GM18508 (cell line): Measurements from ENCODE around the gene TTPAL.

Experiments used
- ATAC-seq: cut with Tn5 transposase; IDR thresholded peaks from one replicate; pipeline ENCODE4 v1.9.1; 2021; ENCODE audit warnings: moderate number of reproducible peaks; ENCODE audit not compliant: insufficient read depth, unreplicated experiment

Gene TTPAL

DNA sequence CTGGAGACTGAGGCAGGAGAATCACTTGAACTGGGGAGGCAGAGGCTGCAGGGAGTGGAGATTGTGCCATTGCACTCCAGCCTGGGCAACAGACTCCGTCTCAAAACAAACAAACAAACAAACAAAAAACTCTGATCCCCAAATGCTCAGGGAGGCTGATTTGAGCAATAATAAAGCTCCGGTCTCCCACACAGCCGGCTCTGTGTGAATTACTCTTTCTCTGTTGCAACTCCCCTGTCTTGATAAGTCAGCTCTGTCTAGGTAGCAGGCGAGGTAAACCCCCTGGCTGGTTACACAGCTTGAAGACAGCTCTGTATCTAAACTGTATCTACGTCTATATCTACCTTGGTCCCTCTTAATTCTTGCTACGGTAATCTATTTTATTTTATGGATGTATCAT is 52.6 kb downstream of the TTPAL start:
- ATAC-seq, result no peak

GRCh38 chr20:44532259-44532980 is 56.7 kb downstream of the TTPAL start:
- no peak for ATAC-seq

DNA sequence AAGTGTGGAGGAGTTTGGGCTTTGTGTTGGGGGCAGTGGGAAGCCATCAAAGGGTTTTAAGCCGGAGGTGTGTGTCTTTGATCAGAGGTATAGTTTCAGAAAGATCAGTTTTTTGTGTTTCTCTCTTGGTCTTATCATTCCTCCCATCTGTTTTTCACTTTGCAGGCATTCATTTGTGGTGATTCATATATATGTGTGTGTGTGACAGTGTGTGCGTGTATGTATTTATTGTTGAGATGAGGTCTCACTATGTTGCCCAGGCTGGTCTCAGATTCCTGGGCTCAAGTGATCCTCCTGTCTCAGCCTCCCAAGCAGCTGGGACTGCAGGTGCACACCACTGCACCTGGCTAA is 57.3 kb downstream of the TTPAL start:
- no peak for ATAC-seq

- ATAC-seq, result no peak
Measured at GRCh38 chr20:44533928-44534327, 58.3 kb downstream of the TTPAL start.

- no peak for ATAC-seq
Measured at GRCh38 chr20:44536175-44536574, 60.5 kb downstream of the TTPAL start.

DNA sequence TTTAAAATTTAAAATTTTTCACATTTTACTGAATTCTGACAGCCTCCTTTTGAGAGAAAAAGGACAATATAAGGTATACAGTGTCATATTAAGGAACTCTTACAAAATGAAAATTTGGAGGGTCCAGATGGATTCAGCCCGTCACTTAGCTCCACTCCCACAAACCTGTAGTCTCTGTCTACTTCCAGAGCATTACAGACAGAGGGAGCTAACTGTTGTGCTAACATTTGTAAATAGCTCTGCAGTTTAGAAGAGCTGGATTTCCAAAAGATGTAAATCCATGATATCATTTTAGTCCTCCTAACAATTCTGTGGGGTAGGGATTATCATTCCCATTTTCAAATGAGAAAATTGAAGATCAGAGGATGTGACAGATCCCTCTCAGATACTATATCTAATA is 62.3 kb downstream of the TTPAL start:
- ATAC-seq, result no peak

GRCh38 chr20:44540834-44541233 is 65.2 kb downstream of the TTPAL start:
- no peak for ATAC-seq

DNA sequence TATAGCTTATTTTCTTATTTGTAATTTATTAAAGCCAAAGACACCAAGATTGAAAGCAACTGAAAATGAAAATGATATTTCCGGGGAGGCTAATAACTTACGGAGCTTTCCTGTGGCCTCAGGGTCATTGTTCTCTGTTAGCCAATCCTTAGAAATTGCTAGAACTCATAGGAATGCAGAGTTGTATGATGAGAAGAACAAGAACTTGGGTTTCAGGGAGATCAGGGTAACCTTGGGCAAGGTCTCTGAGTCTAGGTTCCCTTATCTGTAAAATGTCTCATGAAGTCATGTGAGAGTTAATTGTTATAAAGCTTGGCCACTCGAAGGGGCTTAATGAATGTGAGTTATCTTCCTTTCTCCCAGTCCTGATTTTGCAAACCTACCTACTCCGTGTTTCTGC is 66.3 kb downstream of the TTPAL start:
- ATAC-seq, result no peak

- no peak for ATAC-seq
Measured at GRCh38 chr20:44542890-44543289, 67.2 kb downstream of the TTPAL start.

- ATAC-seq, result no peak
Measured at GRCh38 chr20:44543358-44543757, 67.7 kb downstream of the TTPAL start.
